Panc1 (cell line): Measurements from ENCODE around the gene ENTPD1.
"Not testable (repeated sequence)": the region's sequence is repeated elsewhere in the genome, so short reads cannot be mapped to it uniquely, and the experiment has no call there.

ENCODE experiments used
- CTCF ChIP-seq: fragments of 450-650 bp; IDR thresholded peaks from 2 replicates; pipeline ENCODE4 v1.5.1; 2017; ENCODE audit warnings: mild to moderate bottlenecking
- POLR2AphosphoS5 ChIP-seq: IDR thresholded peaks from 2 replicates; pipeline ENCODE4 v1.6.1; 2012; ENCODE audit warnings: mild to moderate bottlenecking, low read depth, low read length, moderate library complexity
- REST ChIP-seq, 2 experiments: IDR thresholded peaks; 2 replicates each; pipeline ENCODE4 v1.6.1; 2011 to 2012; ENCODE audit warnings: low read depth in 2 of 2, control low read depth in 1 of 2, low read length in 1 of 2, mild to moderate bottlenecking in 1 of 2, moderate library complexity in 1 of 2; ENCODE audit not compliant: insufficient read depth in 1 of 2
- SIN3A ChIP-seq: IDR thresholded peaks from 2 replicates; pipeline ENCODE4 v1.6.1; 2012; ENCODE audit warnings: low read depth, mild to moderate bottlenecking, low read length, moderate library complexity, borderline replicate concordance; ENCODE audit not compliant: insufficient read depth

GRCh38 chr10:95806687-95807380, 50.9 kb downstream of the ENTPD1 start:
- TF ChIP-seq CTCF; SIN3A; POLR2AphosphoS5; REST (IDR thresholded peaks at IDR 0.05; ENCODE audit: insufficient read depth in 1 of 2, low read depth in 2 of 2, low read length in 1 of 2): not testable (repeated sequence)
